HepG2 (cell line): ENCODE data around the gene MTM1. TPM values are rescaled to one million over a fixed set of nuclear protein-coding genes. Genes with fewer than 3 reads are reported as not detected.

Experiments
- ATF7-NPFF ChIP-seq: sonication (generic); formaldehyde crosslinking; IDR thresholded peaks from 2 replicates; pipeline ENCODE4 v1.8.1; 2023; ENCODE audit warnings: mild to moderate bottlenecking, low read depth, missing genetic modification reagents, moderate library complexity
- GATAD1 ChIP-seq: IDR thresholded peaks from 2 replicates; pipeline ENCODE4 v1.6.1; 2016; ENCODE audit warnings: missing genetic modification reagents, missing compliant biosample characterization
- GTF3A ChIP-seq: sonication (generic); formaldehyde crosslinking; conservative IDR thresholded peaks from 2 replicates; pipeline ENCODE4 v1.4.0; 2020; ENCODE audit warnings: mild to moderate bottlenecking, missing genetic modification reagents
- HOXA3 ChIP-seq: sonication (generic); formaldehyde crosslinking; IDR thresholded peaks from 2 replicates; pipeline ENCODE4 v1.5.0; 2020; ENCODE audit warnings: missing genetic modification reagents
- KDM5B ChIP-seq: sonication (generic); formaldehyde crosslinking; IDR thresholded peaks from 2 replicates; pipeline ENCODE4 v1.4.0; 2020; ENCODE audit warnings: missing genetic modification reagents, mild to moderate bottlenecking, borderline replicate concordance
- KDM6A ChIP-seq: IDR thresholded peaks from 2 replicates; pipeline ENCODE4 v1.6.1; 2016; ENCODE audit warnings: low read depth
- MEIS1 ChIP-seq: sonication (generic); formaldehyde crosslinking; IDR thresholded peaks from 2 replicates; pipeline ENCODE4 v1.9.0; 2021; ENCODE audit warnings: mild to moderate bottlenecking, missing genetic modification reagents, moderate library complexity, borderline replicate concordance
- MEIS2 ChIP-seq: sonication (generic); formaldehyde crosslinking; IDR thresholded peaks from 2 replicates; pipeline ENCODE4 v1.9.0; 2021; ENCODE audit warnings: mild to moderate bottlenecking, missing genetic modification reagents
- NAIF1 ChIP-seq: sonication (generic); formaldehyde crosslinking; IDR thresholded peaks from 2 replicates; pipeline ENCODE4 v1.5.0; 2020; ENCODE audit warnings: mild to moderate bottlenecking, missing genetic modification reagents, borderline replicate concordance
- SRSF1 ChIP-seq: fragments of 200-400 bp; formaldehyde crosslinking; optimal IDR thresholded peaks from 2 replicates; pipeline ENCODE3; 2017; ENCODE audit warnings: mild to moderate bottlenecking, low read depth, low read length, moderate library complexity
- TARDBP ChIP-seq: sonication (generic); formaldehyde crosslinking; IDR thresholded peaks from 2 replicates; pipeline ENCODE4 v1.8.0; 2022; ENCODE audit warnings: mild to moderate bottlenecking, missing genetic modification reagents
- THAP11 ChIP-seq: IDR thresholded peaks from 2 replicates; pipeline ENCODE4 v1.6.1; 2016; ENCODE audit warnings: missing biosample characterization, missing genetic modification reagents
- TOPORS ChIP-seq: sonication (generic); formaldehyde crosslinking; IDR thresholded peaks from 2 replicates; pipeline ENCODE4 v1.8.0; 2023; ENCODE audit warnings: mild to moderate bottlenecking, missing genetic modification reagents
- ZFAT ChIP-seq: sonication (generic); formaldehyde crosslinking; conservative IDR thresholded peaks from 2 replicates; pipeline ENCODE4 v1.8.1; 2023; ENCODE audit warnings: missing genetic modification reagents, inconsistent platforms
- ZNF282 ChIP-seq: fragments of 450-650 bp; IDR thresholded peaks from 2 replicates; pipeline ENCODE4 v1.6.1; 2018; ENCODE audit not compliant: partially characterized antibody
- ZNF335 ChIP-seq: sonication (generic); formaldehyde crosslinking; IDR thresholded peaks from 2 replicates; pipeline ENCODE4 v1.4.0; 2020; ENCODE audit warnings: missing genetic modification reagents
- ZNF441 ChIP-seq: sonication (generic); formaldehyde crosslinking; IDR thresholded peaks from 2 replicates; pipeline ENCODE4 v1.7.0; 2021; ENCODE audit warnings: missing genetic modification reagents, borderline replicate concordance
- ZNF557 ChIP-seq: sonication (generic); formaldehyde crosslinking; IDR thresholded peaks from 2 replicates; pipeline ENCODE4 v1.4.0; 2020; ENCODE audit warnings: missing genetic modification reagents
- ZNF572 ChIP-seq: sonication (generic); formaldehyde crosslinking; IDR thresholded peaks from 2 replicates; pipeline ENCODE4 v1.5.1; 2020; ENCODE audit warnings: mild to moderate bottlenecking, missing genetic modification reagents
- polyA plus RNA-seq, 8 experiments: library from polyadenylated mRNA; depleted of rRNA in 3 of 8; stranded (reverse) in 7 of 8; unstranded in 1 of 8; fragments of >200 nt; fragmentation: Illumina TruSeq in 4 of 8; extraction: Trizol in 4 of 8; gene quantifications; 2 replicates each; pipeline versions ENCODE4 v1.2.1 to v1.2.3, GENCODE V29; 2011 to 2016; ENCODE audit warnings: low read depth in 4 of 8, missing spikeins in 1 of 8, mixed read lengths in 1 of 8; ENCODE audit not compliant: insufficient read depth in 1 of 8
- total RNA-seq, 5 experiments: library from RNA; depleted of rRNA; stranded (reverse); fragments of >200 nt; fragmentation: Illumina TruSeq; extraction: Trizol; gene quantifications; 2 replicates each; pipeline ENCODE4 v1.2.3, GENCODE V29; 2016; ENCODE audit warnings: low read depth in 1 of 5
- TF ChIP-seq, protein P1 (sequence below): sonication (generic); formaldehyde crosslinking; IDR thresholded peaks from 2 replicates; pipeline ENCODE4 v1.4.0; 2020; ENCODE audit warnings: missing genetic modification reagents, low read depth, mild to moderate bottlenecking, borderline replicate concordance
- TF ChIP-seq, protein P2 (sequence below): sonication (generic); formaldehyde crosslinking; IDR thresholded peaks from 2 replicates; pipeline ENCODE4 v1.4.0; 2020; ENCODE audit warnings: low read depth, missing genetic modification reagents
- TF ChIP-seq, protein P3 (sequence below): IDR thresholded peaks from 2 replicates; pipeline ENCODE4 v1.6.1; 2016
- TF ChIP-seq, protein P4 (sequence below): sonication (generic); formaldehyde crosslinking; IDR thresholded peaks from 2 replicates; pipeline ENCODE4 v1.8.0; 2022; ENCODE audit warnings: mild to moderate bottlenecking, missing genetic modification reagents
- TF ChIP-seq, protein P5 (sequence below): sonication (generic); formaldehyde crosslinking; IDR thresholded peaks from 2 replicates; pipeline ENCODE4 v1.5.0; 2020; ENCODE audit warnings: missing genetic modification reagents

MTM1 gene
- total and polyA plus RNA-seq, 2 of the 13 experiments (the other 11 are each of a cell fraction or from before 2014, with no cell fraction given) = 12.0 to 15.2 TPM

DNA sequence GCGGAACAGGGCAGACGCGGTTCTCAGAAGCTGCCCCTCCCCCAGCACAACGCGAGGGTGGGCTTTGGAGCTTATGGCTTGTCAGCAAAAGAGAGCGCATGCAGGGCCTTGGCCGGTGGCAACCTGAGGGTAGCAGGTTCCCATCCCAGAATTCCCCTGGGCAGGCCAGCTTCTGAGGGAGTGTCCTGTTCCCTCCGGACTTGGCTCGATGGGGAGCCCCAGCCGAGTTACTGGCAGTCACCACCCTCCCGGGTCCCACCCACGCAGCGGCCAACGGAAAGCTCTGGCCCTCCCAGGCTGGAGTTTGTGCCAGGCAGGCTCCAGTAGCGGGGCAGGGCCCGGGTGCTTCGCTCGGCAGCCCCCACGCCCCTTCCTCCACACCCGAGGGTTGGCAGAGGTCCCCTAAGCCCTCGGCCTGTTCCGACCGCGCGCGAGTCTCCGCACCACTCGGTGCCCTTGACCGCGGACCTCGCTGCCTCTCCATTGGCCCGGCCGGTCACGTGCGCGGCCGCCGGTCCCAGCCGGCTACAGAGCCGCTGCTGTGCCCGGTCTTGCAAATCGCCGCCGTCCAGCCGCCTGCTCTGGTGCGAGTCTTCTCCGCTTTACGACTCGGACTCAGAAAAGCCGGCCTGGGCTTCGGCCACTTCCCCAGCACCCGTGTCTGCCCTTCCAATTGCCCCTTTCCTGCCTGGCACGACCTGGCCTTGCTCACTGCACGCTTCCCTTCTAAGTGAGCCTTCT is 20.9 kb upstream of the MTM1 start (continued):
- no peak for TF ChIP-seq ZNF557 (CRISPR knock-in tag)
- TF ChIP-seq GTF3A (CRISPR knock-in tag) = no peak
- TF ChIP-seq NAIF1 (CRISPR knock-in tag) = no peak
- TF ChIP-seq HOXA3 = no peak; the same call in 1 of the 2 replicates
- TF ChIP-seq SRSF1 = no peak
- TF ChIP-seq ZNF282 = no peak
- TF ChIP-seq, protein P1, sequence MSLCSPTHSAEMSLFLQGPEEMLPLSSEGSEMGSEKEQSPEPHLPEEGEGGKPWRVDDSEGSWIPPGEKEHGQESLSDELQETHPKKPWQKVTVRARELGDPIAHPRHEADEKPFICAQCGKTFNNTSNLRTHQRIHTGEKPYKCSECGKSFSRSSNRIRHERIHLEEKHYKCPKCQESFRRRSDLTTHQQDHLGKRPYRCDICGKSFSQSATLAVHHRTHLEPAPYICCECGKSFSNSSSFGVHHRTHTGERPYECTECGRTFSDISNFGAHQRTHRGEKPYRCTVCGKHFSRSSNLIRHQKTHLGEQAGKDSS (CRISPR knock-in tag) = no peak
- TF ChIP-seq MEIS1 (CRISPR knock-in tag) = no peak
- TF ChIP-seq ATF7-NPFF (CRISPR knock-in tag) = peak; percentile 30; the same call in 1 of the 2 replicates
- TF ChIP-seq, protein P2, sequence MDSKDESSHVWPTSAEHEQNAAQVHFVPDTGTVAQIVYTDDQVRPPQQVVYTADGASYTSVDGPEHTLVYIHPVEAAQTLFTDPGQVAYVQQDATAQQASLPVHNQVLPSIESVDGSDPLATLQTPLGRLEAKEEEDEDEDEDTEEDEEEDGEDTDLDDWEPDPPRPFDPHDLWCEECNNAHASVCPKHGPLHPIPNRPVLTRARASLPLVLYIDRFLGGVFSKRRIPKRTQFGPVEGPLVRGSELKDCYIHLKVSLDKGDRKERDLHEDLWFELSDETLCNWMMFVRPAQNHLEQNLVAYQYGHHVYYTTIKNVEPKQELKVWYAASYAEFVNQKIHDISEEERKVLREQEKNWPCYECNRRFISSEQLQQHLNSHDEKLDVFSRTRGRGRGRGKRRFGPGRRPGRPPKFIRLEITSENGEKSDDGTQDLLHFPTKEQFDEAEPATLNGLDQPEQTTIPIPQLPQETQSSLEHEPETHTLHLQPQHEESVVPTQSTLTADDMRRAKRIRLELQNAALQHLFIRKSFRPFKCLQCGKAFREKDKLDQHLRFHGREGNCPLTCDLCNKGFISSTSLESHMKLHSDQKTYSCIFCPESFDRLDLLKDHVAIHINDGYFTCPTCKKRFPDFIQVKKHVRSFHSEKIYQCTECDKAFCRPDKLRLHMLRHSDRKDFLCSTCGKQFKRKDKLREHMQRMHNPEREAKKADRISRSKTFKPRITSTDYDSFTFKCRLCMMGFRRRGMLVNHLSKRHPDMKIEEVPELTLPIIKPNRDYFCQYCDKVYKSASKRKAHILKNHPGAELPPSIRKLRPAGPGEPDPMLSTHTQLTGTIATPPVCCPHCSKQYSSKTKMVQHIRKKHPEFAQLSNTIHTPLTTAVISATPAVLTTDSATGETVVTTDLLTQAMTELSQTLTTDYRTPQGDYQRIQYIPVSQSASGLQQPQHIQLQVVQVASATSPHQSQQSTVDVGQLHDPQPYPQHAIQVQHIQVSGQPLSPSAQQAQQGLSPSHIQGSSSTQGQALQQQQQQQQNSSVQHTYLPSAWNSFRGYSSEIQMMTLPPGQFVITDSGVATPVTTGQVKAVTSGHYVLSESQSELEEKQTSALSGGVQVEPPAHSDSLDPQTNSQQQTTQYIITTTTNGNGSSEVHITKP = 0 out of 2 replicates have a peak, but pooled peaks have one; percentile 30
- peak; percentile 65; the same call in 1 of the 2 replicates for TF ChIP-seq ZNF441
- no peak for TF ChIP-seq KDM6A
- no peak for TF ChIP-seq ZNF335
- no peak for TF ChIP-seq TOPORS
- TF ChIP-seq, protein P3, sequence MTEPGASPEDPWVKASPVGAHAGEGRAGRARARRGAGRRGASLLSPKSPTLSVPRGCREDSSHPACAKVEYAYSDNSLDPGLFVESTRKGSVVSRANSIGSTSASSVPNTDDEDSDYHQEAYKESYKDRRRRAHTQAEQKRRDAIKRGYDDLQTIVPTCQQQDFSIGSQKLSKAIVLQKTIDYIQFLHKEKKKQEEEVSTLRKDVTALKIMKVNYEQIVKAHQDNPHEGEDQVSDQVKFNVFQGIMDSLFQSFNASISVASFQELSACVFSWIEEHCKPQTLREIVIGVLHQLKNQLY (CRISPR knock-in tag) = no peak
- TF ChIP-seq, protein P4, sequence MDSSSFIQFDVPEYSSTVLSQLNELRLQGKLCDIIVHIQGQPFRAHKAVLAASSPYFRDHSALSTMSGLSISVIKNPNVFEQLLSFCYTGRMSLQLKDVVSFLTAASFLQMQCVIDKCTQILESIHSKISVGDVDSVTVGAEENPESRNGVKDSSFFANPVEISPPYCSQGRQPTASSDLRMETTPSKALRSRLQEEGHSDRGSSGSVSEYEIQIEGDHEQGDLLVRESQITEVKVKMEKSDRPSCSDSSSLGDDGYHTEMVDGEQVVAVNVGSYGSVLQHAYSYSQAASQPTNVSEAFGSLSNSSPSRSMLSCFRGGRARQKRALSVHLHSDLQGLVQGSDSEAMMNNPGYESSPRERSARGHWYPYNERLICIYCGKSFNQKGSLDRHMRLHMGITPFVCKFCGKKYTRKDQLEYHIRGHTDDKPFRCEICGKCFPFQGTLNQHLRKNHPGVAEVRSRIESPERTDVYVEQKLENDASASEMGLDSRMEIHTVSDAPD (CRISPR knock-in tag) = no peak
- TF ChIP-seq MEIS2 (CRISPR knock-in tag) = no peak
- no peak; the same call in 1 of the 2 replicates for TF ChIP-seq THAP11 (CRISPR knock-in tag)
- no peak for TF ChIP-seq TARDBP (CRISPR knock-in tag)
- no peak for TF ChIP-seq ZFAT (CRISPR knock-in tag)
- 0 out of 2 replicates have a peak, but pooled peaks have one; percentile 59 for TF ChIP-seq KDM5B
- TF ChIP-seq, protein P5, sequence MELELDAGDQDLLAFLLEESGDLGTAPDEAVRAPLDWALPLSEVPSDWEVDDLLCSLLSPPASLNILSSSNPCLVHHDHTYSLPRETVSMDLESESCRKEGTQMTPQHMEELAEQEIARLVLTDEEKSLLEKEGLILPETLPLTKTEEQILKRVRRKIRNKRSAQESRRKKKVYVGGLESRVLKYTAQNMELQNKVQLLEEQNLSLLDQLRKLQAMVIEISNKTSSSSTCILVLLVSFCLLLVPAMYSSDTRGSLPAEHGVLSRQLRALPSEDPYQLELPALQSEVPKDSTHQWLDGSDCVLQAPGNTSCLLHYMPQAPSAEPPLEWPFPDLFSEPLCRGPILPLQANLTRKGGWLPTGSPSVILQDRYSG (CRISPR knock-in tag) = no peak
- no peak for TF ChIP-seq GATAD1
- TF ChIP-seq ZNF572 (CRISPR knock-in tag) = no peak
